GM12873 (cell line): Measurements from ENCODE around the gene GRIN2C.
A peak's percentile ranks its signal among the peaks of the same experiment; 100 is the strongest.

Experiments used
- CTCF ChIP-seq: IDR thresholded peaks from 2 replicates; pipeline ENCODE4 v1.5.1; 2012; ENCODE audit warnings: low read depth, mild to moderate bottlenecking, moderate library complexity, low read length, control low read depth; ENCODE audit not compliant: insufficient read depth; ENCODE audit errors: missing control alignments

The GRIN2C gene

DNA sequence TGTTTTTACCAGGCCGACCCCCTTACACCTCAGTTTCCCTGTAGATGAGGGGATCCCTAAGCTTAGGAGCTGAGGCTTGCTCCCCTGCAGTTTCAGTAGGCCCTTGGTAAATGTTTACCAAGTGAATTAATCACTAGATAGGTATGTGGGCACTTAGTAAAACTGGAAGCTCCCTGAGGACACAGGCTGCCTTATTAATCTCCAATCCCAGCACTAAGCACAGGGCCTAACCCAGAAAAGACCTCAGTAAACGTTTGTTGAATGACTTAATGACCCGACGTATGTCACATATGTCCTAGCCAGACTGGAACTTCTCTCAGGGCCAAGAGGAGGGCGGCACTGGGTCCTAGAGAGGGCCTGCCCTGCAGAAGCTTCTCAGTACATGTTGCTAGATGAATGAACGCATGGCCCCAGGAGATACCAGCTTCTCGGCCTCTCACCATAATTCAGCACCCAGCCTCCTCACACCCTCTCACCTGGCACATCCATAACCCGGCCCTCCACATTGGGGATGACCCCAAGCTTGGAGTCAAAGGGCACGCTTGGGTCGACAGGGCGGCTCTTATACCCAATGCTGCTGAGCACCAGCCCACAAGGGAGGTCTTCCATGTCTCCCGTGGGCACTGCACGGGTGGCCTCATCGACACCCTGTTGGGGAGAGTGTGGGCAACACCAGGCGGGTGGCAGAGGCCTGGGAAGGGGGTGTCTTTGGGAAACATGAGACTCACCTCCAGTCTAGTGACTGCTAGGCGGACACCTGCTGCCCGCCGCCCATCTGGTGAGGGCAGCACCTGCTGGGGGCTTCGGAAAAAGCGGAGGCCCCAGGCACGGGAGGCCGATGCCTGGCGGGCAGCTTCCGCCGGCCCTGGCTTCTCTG is 4.0 kb upstream of the GRIN2C start:
- TF ChIP-seq CTCF = peak; percentile 5

DNA sequence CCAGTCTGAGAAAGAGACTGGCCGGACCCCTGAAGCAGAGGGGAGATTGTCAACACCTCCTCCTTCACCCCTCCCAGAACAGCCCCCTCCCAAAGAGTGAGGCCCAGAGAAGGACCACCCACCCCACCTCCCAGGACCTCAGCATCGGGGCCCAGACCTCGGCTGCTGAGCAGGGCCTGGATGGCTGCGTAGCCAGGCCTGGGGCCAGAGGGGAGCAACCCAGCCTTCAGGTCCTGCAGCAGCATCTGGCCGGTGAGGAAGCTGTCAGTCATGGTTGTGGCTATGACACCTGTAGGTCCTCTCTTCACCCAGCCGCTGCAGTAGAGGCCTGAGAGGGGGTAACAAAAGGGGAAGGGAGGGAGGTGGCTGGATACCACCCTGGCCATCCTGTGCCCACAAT is 3.2 kb upstream of the GRIN2C start:
- no peak for TF ChIP-seq CTCF

- peak; percentile 83 for TF ChIP-seq CTCF
Measured at GRCh38 chr17:74862108-74862901, 2.6 kb upstream of the GRIN2C start.

DNA sequence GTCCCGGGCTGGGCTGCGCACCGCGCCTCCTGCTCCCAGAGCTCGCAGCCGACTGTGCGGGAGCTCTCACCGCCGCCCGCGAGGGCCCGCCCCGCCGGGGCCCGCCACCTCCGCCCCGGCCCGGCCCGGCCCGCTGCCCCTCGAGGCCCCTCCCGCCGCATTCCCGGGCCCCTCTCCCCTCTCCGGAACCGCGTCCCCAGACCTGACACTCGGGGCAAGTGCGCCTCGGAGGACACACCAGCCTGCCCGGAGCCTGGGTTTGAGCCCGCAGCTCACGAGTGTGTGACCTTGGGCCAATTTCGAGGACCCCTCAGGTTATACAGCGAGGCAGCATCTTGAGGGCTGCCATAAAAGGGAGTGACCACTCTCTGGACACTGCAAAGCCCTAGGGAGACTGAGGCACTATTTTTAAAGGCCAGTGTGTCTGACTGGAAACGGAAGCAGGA is 2.0 kb upstream of the GRIN2C start:
- no peak for TF ChIP-seq CTCF

GRCh38 chr17:74860872-74861661 is 1.4 kb upstream of the GRIN2C start:
- no peak for TF ChIP-seq CTCF

GRCh38 chr17:74860229-74860871 is 665 bp upstream of the GRIN2C start:
- no peak for TF ChIP-seq CTCF
